ENCODE data around the gene RABGAP1L.

The RABGAP1L gene

GRCh38 chr1:174922121-174922520 is 762.8 kb downstream of the RABGAP1L start:
- H3K27ac ChIP-seq, result no peak overlapping the region
- no peak for TF ChIP-seq CTCF (conservative IDR thresholded peaks at IDR 0.05)
- TF ChIP-seq ZFX (IDR thresholded peaks at IDR 0.05), result no peak

- H3K27ac ChIP-seq, result no peak overlapping the region
- TF ChIP-seq CTCF (conservative IDR thresholded peaks at IDR 0.05) (no peak), ZFX (IDR thresholded peaks at IDR 0.05) (no peak)
Observed at GRCh38 chr1:174923820-174924219, 764.5 kb downstream of the RABGAP1L start.

GRCh38 chr1:174928541-174928940 is 769.2 kb downstream of the RABGAP1L start:
- no peak overlapping the region for H3K27ac ChIP-seq
- no peak for TF ChIP-seq ZFX (IDR thresholded peaks at IDR 0.05)
- no peak for TF ChIP-seq CTCF (conservative IDR thresholded peaks at IDR 0.05)

GRCh38 chr1:174931214-174931613 is 771.9 kb downstream of the RABGAP1L start:
- TF ChIP-seq ZFX (IDR thresholded peaks at IDR 0.05), result no peak
- TF ChIP-seq CTCF (conservative IDR thresholded peaks at IDR 0.05), result no peak
- no peak overlapping the region for H3K27ac ChIP-seq

- H3K27ac ChIP-seq, result no peak overlapping the region
- TF ChIP-seq ZFX (IDR thresholded peaks at IDR 0.05) (no peak), CTCF (conservative IDR thresholded peaks at IDR 0.05) (no peak; the same call in 1 of the 2 replicates)
Observed at GRCh38 chr1:174932587-174932986, 773.3 kb downstream of the RABGAP1L start.

- no peak for TF ChIP-seq CTCF (conservative IDR thresholded peaks at IDR 0.05)
- TF ChIP-seq ZFX (IDR thresholded peaks at IDR 0.05), result no peak
- H3K27ac ChIP-seq, result no peak overlapping the region
Observed at GRCh38 chr1:174935961-174936727, 776.8 kb downstream of the RABGAP1L start.

GRCh38 chr1:174938281-174939007 is 779.1 kb downstream of the RABGAP1L start:
- TF ChIP-seq ZFX (IDR thresholded peaks at IDR 0.05), result no peak
- no peak for TF ChIP-seq CTCF (conservative IDR thresholded peaks at IDR 0.05)
- H3K27ac ChIP-seq, result no peak overlapping the region

All from C4-2B (cell line).